Small intestine (tissue), 7 donors: ENCODE data around the gene AKT3. TPM values are rescaled to one million over a fixed set of nuclear protein-coding genes. Genes with fewer than 3 reads are reported as not detected.
A peak's percentile ranks its signal among the peaks of the same experiment; 100 is the strongest.

ENCODE experiments used
- DNase-seq, 2 donors: peaks; one replicate each; pipeline versions ENCODE4 v3.0.0 to v3.0.0-alpha.2; 2013
- FAIRE-seq: peaks from 2 replicates; lab custom pipeline; 2012; peaks lifted over from hg19 to GRCh38; lab: Jason Lieb, UNC
- H3K27ac ChIP-seq, 3 donors: one replicate each; pipeline ENCODE4 v1.5.1; 2013; ENCODE audit warnings: low read length in 2 of 3, mild to moderate bottlenecking in 2 of 3, control low read depth in 1 of 3, inconsistent platforms in 1 of 3, low read depth in 1 of 3, moderate library complexity in 1 of 3
- H3K27me3 ChIP-seq, 3 donors: one replicate each; pipeline ENCODE4 v1.6.1; 2013; ENCODE audit warnings: low read length in 3 of 3, inconsistent platforms in 1 of 3; ENCODE audit not compliant: control insufficient read depth in 3 of 3, insufficient read depth in 3 of 3
- H3K36me3 ChIP-seq, 3 donors: one replicate each; pipeline ENCODE4 v1.6.1; 2013; ENCODE audit warnings: low read length in 3 of 3, inconsistent platforms in 1 of 3, low read depth in 1 of 3, mild to moderate bottlenecking in 1 of 3, moderate library complexity in 1 of 3; ENCODE audit not compliant: control insufficient read depth in 3 of 3, insufficient read depth in 2 of 3
- H3K4me1 ChIP-seq, 3 donors: one replicate each; pipeline ENCODE4 v1.6.1; 2013; ENCODE audit warnings: low read length in 2 of 3, inconsistent platforms in 1 of 3, low read depth in 1 of 3, mild to moderate bottlenecking in 1 of 3, moderate library complexity in 1 of 3; ENCODE audit not compliant: control insufficient read depth in 3 of 3, insufficient read depth in 2 of 3
- H3K4me3 ChIP-seq, 3 donors: one replicate each; pipeline ENCODE4 v1.5.1; 2013; ENCODE audit warnings: low read length in 3 of 3, control low read depth in 1 of 3, inconsistent platforms in 1 of 3, low read depth in 1 of 3, mild to moderate bottlenecking in 1 of 3, moderate library complexity in 1 of 3
- H3K9me3 ChIP-seq, 2 donors: one replicate each; pipeline ENCODE4 v1.6.1; 2013; ENCODE audit warnings: low read depth in 1 of 2, low read length in 1 of 2; ENCODE audit not compliant: control insufficient read depth in 2 of 2, insufficient read depth in 1 of 2
- WGBS, 3 donors: extraction: QIAGEN DNeasy Blood & Tissue Kit; methylation state at CpG; one replicate each; pipeline ENCODE4 v1.1.7; 2013; 5-methylcytosine and 5-hydroxymethylcytosine counted together
- polyA plus RNA-seq, 4 donors: library from polyadenylated mRNA; stranded (reverse) in 3 of 4; unstranded in 1 of 4; fragments of 200-250 nt in 3 of 4; fragments of 120-200 nt in 1 of 4; gene quantifications; one replicate each; pipeline versions ENCODE4 v1.2.1 to v1.2.3, GENCODE V29; 2013
- donor health status: healthy with polysubstance abuse.
- donor health status: control.
- donor health status: control.
- donor health status: Bipolar disorder and iron deficiency.
- donor health status: healthy.

The AKT3 gene
- polyA plus RNA-seq, 4 donors = 0.45 to 8.6 (median 3.6) TPM

DNA sequence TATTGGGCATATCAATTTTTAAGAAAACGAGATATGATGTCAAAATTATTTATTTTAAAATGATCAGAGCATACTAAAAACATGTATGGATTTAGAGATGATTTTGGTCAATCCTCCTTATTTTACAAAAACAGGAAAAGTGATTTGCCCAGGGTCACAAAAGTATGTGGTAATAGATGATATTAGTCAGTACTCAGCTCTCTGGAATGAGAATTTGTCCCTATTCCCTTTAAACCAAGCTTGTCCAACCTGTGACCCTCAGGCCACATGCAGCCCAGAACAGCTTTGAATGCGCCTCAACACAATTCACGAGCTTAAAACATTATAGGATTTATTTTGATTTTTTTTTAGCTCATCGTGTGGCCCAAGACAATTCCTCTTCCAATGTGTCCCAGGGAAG, 104.7 kb downstream of the AKT3 start:
- WGBS, 3 donors = 84 to 90% (median 88%) methylated on average over 4 of the region's 4 CpGs

DNA sequence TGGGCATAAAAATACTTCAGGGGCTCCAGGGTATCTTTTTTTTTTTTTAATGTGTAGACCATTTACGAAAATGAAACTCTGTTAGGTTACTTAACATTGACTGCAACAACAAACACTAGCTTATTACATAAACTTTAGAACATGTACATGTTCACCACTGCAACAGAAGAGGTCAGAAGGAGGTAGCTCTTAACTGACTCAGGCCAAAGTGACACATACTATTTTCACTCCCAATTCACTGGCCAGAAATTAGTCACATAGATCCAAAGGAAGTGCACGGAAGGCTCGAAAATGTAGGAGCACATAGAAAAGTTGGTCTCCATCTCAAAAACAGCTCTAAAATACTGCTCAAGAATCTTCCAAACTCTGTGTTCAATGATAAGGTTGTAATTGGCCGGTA, 107.2 kb downstream of the AKT3 start:
- Histone ChIP-seq H3K36me3 (no peaks in the 10 kb centered on the region), H3K4me1 (no peaks in the 10 kb centered on the region), H3K4me3 (no peak overlapping the region), H3K27me3 (no peaks in the 10 kb centered on the region), H3K27ac (no peak overlapping the region), H3K9me3 (no peaks in the 10 kb centered on the region)
- DNase-seq = no peak
- no peak for FAIRE-seq
- 87 to 90% (median 88%) methylated on average over 4 of the region's 4 CpGs for WGBS, 3 donors

More for the DNA sequence above, 104.7 kb downstream of the AKT3 start:
- no peak for FAIRE-seq
- no peaks in the 10 kb centered on the region for H3K9me3 ChIP-seq
- no peak overlapping the region for H3K4me3 ChIP-seq
- no peaks in the 10 kb centered on the region for H3K27me3 ChIP-seq
- no peaks in the 10 kb centered on the region for H3K36me3 ChIP-seq
- no peaks in the 10 kb centered on the region for H3K4me1 ChIP-seq
- no peak overlapping the region for H3K27ac ChIP-seq
- no peak for DNase-seq

DNA sequence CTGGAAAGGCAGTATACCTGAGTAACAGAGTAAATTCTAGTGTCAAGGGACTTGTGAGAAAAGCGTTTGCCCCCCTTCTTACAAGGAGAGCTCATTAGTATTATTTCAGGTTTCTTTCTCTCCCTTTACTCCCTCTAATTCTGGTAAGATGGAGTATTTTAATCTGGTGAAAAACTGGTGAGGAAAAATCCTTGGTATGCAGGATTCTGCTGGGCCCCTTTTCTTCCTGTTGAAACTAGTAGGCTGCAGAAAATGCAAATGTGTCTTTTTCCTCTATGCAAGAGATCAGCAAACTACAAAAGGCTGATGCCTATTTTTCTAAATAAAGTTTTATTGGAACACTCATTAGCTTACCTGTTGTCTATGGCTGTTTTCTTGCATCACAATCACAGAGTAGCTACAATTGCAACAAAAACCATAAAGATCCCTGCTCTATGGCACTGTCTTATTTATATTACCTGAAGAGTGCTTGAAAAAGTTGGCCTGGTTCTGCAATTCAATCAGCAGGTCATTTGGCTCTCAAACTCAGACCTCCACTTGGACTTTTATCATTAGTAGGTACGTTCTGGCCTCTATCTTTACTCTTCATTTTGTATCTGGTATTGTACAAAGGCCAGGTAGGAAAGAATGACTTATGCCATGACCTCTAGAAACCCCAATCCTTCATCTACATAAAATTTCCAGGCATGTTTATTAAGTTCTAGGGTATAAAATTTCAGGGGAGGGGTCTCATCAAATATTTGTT, 109.6 kb downstream of the AKT3 start:
- no peak for DNase-seq
- no peaks in the 10 kb centered on the region for H3K9me3 ChIP-seq
- H3K27me3 ChIP-seq = no peaks in the 10 kb centered on the region
- 70 to 85% (median 85%) methylated on average over 2 of the region's 2 CpGs for WGBS, 3 donors
- H3K4me1 ChIP-seq = no peaks in the 10 kb centered on the region
- H3K27ac ChIP-seq = no peak overlapping the region
- no peaks in the 10 kb centered on the region for H3K36me3 ChIP-seq
- no peak overlapping the region for H3K4me3 ChIP-seq
- no peak for FAIRE-seq

- no peaks in the 10 kb centered on the region for H3K36me3 ChIP-seq
- no peaks in the 10 kb centered on the region for H3K27me3 ChIP-seq
- no peaks in the 10 kb centered on the region for H3K9me3 ChIP-seq
- WGBS, 3 donors = 42 to 64% (median 47%) methylated on average over 3 of the region's 3 CpGs
- H3K4me1 ChIP-seq = no peaks in the 10 kb centered on the region
- H3K4me3 ChIP-seq = no peak overlapping the region
- FAIRE-seq (no peak), DNase-seq (peak in 1 of 2 donors; percentile 10)
- H3K27ac ChIP-seq = no peak overlapping the region
These were observed 110.6 kb downstream of the AKT3 start for GRCh38 chr1:243739335-243740003.

DNA sequence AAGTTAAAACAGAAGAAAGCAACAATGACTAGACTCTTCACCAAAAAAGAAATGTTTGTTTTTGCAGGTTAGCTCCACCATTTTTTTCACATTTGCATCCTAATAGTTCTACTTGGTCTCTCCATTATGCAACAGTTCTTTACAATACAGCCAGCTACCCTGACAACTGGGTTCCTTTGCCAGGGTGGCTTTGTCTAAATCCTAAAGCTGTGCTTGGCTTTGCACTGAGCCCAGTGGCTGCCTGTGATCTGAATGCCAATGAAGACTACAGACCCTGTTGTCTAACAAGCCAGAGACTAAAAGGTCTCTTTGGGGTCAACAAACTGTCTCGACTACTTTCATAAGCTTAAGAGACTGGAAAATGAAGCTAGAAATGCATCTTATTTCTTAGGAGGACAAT, 112.0 kb downstream of the AKT3 start:
- no peak for DNase-seq
- WGBS, 3 donors = 76 to 80% (median 76%) methylated on average over 1 of the region's 1 CpG
- H3K36me3 ChIP-seq = no peaks in the 10 kb centered on the region
- H3K4me1 ChIP-seq = no peaks in the 10 kb centered on the region
- FAIRE-seq = no peak
- no peak overlapping the region for H3K4me3 ChIP-seq
- H3K9me3 ChIP-seq = no peaks in the 10 kb centered on the region
- H3K27me3 ChIP-seq = no peaks in the 10 kb centered on the region
- H3K27ac ChIP-seq = no peak overlapping the region

GRCh38 chr1:243735457-243735856, 114.6 kb downstream of the AKT3 start:
- WGBS, 3 donors = 75 to 82% (median 77%) methylated on average over 3 of the region's 3 CpGs
- Histone ChIP-seq H3K9me3 (no peaks in the 10 kb centered on the region), H3K27me3 (no peaks in the 10 kb centered on the region), H3K36me3 (no peaks in the 10 kb centered on the region), H3K4me3 (no peak overlapping the region), H3K27ac (no peak overlapping the region), H3K4me1 (no peaks in the 10 kb centered on the region)
- DNase-seq = no peak
- FAIRE-seq = no peak

DNA sequence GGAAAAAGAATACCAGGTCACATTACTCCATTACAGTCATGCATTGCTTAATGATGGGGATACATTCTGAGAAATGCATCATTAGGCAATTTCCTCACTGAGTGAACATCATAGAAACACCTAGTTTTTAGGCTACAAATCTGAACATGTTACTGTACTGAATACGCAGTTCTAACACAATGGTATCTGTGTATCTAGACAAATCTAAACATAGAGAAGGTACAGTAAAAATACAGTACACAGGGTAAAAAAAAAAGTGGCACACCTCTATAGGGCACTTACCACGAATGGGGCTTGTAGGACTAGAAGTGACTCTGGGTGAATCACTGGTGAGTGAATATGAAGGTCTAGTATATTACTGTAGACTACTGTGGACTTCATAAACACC, 115.7 kb downstream of the AKT3 start:
- H3K4me3 ChIP-seq = no peak overlapping the region
- 39 to 59% (median 50%) methylated on average over 2 of the region's 2 CpGs for WGBS, 3 donors
- no peaks in the 10 kb centered on the region for H3K4me1 ChIP-seq
- FAIRE-seq = no peak
- H3K27me3 ChIP-seq = no peaks in the 10 kb centered on the region
- no peak overlapping the region for H3K27ac ChIP-seq
- DNase-seq = no peak
- H3K36me3 ChIP-seq = peaks cover 0 to 3% (median 0%) of the 10 kb centered on the region in 3 donors
- peaks cover 0 to 4% of the 10 kb centered on the region in 2 donors for H3K9me3 ChIP-seq

DNA sequence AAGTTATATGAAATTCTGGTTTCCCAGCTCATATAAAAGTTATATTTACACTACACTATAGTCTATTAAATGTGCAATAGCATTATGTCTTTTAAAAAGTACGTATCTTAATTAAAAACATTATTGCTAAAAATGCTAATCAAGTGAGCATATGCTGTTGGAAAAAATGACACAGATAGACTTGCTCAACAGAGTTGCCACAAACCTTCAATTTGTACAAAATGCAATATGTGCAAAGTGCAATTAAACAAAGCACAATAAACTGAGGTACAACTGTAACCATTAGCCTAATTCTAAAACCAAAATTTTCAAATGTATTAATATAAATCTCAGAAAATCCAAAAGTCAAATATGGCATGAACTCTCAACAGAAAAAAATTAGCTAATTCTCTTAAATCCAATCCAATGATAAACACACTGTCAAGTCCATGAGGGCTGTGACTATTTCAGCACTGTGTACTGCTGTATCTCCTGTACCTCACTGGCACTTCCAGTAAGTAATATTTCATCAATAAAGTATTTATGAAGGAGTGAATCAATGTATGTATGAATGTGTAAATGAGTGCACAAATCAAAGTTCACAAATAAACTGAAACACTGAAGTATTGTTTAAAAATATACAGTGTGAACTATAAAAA, 116.3 kb downstream of the AKT3 start:
- Histone ChIP-seq H3K36me3 (peaks cover 0 to 3% (median 0%) of the 10 kb centered on the region in 3 donors), H3K4me1 (no peaks in the 10 kb centered on the region), H3K27ac (no peak overlapping the region), H3K4me3 (no peak overlapping the region), H3K27me3 (no peaks in the 10 kb centered on the region), H3K9me3 (peaks cover 0 to 4% of the 10 kb centered on the region in 2 donors)
- FAIRE-seq = no peak
- WGBS, 3 donors = 95 to 99% (median 98%) methylated on average over 1 of the region's 1 CpG
- DNase-seq = no peak
